AG04450 (cell line): Measurements from ENCODE around the gene RHBDL1. TPM values are rescaled to one million over a fixed set of nuclear protein-coding genes. Genes with fewer than 3 reads are reported as not detected.

ENCODE experiments used
- CTCF ChIA-PET: fragments of 300-600, 350-600 bp; formaldehyde crosslinking; extraction: SDS; loops from one replicate; lab custom pipeline; 2022; ENCODE audit warnings: antibody characterized with exemption, inconsistent platforms; lab: Charles Lee
- POLR2A ChIA-PET: fragments of 350-600 bp; formaldehyde crosslinking; extraction: SDS; loops from one replicate; lab custom pipeline; 2021; ENCODE audit warnings: antibody characterized with exemption, inconsistent platforms; lab: Yijun Ruan, JAX
- DNase-seq: peaks from one replicate; pipeline ENCODE4 v3.0.0-alpha.2; 2011; ENCODE audit warnings: low read depth, low spot score
- H3K27ac ChIP-seq: one replicate; pipeline ENCODE4 v1.5.1; 2012; ENCODE audit warnings: low read depth, low read length, control low read depth
- H3K27me3 ChIP-seq: one replicate; pipeline ENCODE4 v1.6.0; 2012; ENCODE audit warnings: low read length; ENCODE audit not compliant: control insufficient read depth, insufficient read depth
- H3K4me3 ChIP-seq: 2 replicates; pipeline ENCODE4 v1.5.1; 2011; ENCODE audit warnings: mild to moderate bottlenecking, low read depth, low read length, control low read depth
- H3K9me3 ChIP-seq: 2 replicates; pipeline ENCODE4 v1.5.1; 2012; ENCODE audit warnings: low read length; ENCODE audit not compliant: control insufficient read depth, insufficient read depth
- CTCF ChIP-seq: IDR thresholded peaks from 2 replicates; pipeline ENCODE4 v1.5.1; 2011; ENCODE audit warnings: low read depth, low read length, control low read depth, inconsistent platforms
- polyA plus RNA-seq: library from polyadenylated mRNA; depleted of rRNA; stranded (reverse); fragments of >200 nt; gene quantifications from 2 replicates; pipeline ENCODE4 v1.2.3, GENCODE V29; 2011

The RHBDL1 gene
- polyA plus RNA-seq, 1 experiment: 1.5 TPM

GRCh38 chr16:714558-715476 is 39.3 kb downstream of the RHBDL1 start, which contains the start of gene METRN:
TSS of gene METRN (plus strand) at chr16:715118. CDS start at chr16:715290, 172 bp downstream.
- ChIA-PET CTCF (no interaction called here), POLR2A (interaction anchor here (0.5 kb wide), 1 partner anchor 69 kb away, joined by 5 read pairs; no protein-coding TSS in a partner anchor)
- H3K27me3 ChIP-seq: no peaks in the 10 kb centered on the region
- peak within 1 kb of the TSS; percentile 62 for H3K4me3 ChIP-seq
- DNase-seq: no peak
- no peak within 1 kb of the TSS for H3K27ac ChIP-seq
- H3K9me3 ChIP-seq: no peaks in the 10 kb centered on the region; the same call in 1 of the 2 replicates
- no peak for TF ChIP-seq CTCF

GRCh38 chr16:715477-716199 is 40.2 kb downstream of the RHBDL1 start:
- ChIA-PET CTCF (interaction anchor here (0.6 to 1.3 kb wide), 8 partner anchors 9 to 341 kb away, joined by 3 to 6 read pairs (median 3); partner anchors contain the start of genes CHTF18 and RPUSD1), POLR2A (interaction anchor here (0.5 kb wide), 1 partner anchor 300 kb away, joined by 5 read pairs; no protein-coding TSS in a partner anchor)
- Histone ChIP-seq H3K27me3 (no peaks in the 10 kb centered on the region), H3K27ac (no peak overlapping the region), H3K4me3 (peak overlapping the region; percentile 62), H3K9me3 (no peaks in the 10 kb centered on the region; the same call in 1 of the 2 replicates)
- TF ChIP-seq CTCF: no peak
- no peak for DNase-seq

GRCh38 chr16:716200-716568 is 40.7 kb downstream of the RHBDL1 start:
- Histone ChIP-seq H3K9me3 (no peaks in the 10 kb centered on the region; the same call in 1 of the 2 replicates), H3K27me3 (no peaks in the 10 kb centered on the region), H3K4me3 (peak overlapping the region; percentile 53), H3K27ac (no peak overlapping the region)
- CTCF ChIA-PET: interaction anchor here (0.6 to 1.3 kb wide), 8 partner anchors 9 to 340 kb away, joined by 3 to 6 read pairs (median 3); partner anchors contain the start of genes CHTF18 and RPUSD1
- TF ChIP-seq CTCF: no peak
- no peak for DNase-seq
- POLR2A ChIA-PET: interaction anchor here (0.5 kb wide), 1 partner anchor 299 kb away, joined by 5 read pairs; no protein-coding TSS in a partner anchor

GRCh38 chr16:716768-717325 is 41.4 kb downstream of the RHBDL1 start:
- POLR2A ChIA-PET: no interaction called here
- Histone ChIP-seq H3K27ac (no peak overlapping the region), H3K9me3 (no peaks in the 10 kb centered on the region; the same call in 1 of the 2 replicates), H3K27me3 (no peaks in the 10 kb centered on the region), H3K4me3 (no peak overlapping the region)
- no peak for TF ChIP-seq CTCF
- no peak for DNase-seq
- CTCF ChIA-PET: interaction anchor here (0.8 to 1.3 kb wide), 3 partner anchors 9 to 340 kb away, joined by 4 to 6 read pairs (median 5); no protein-coding TSS in a partner anchor
